ENCODE results near the gene AKAP7.

DNA sequence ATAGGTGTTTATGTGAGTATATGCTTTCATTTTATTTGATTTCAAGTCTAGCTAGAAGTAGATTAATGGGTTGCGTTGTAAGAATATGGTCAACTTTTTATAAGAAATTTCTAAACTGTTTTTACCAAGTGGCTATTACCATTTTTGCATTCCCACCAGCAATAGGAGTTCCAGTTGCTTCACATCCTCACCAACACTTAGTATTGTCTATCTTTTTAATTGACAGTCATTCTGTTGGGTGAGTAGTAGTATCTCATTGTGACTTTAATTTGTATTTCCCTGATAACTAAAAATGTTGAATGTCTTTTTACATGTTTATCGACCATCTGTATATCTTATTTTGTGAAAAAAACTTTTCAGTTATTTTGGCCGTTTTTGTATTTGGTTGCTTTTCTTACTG is 135.3 kb downstream of the AKAP7 start:
- TF ChIP-seq, protein P1, sequence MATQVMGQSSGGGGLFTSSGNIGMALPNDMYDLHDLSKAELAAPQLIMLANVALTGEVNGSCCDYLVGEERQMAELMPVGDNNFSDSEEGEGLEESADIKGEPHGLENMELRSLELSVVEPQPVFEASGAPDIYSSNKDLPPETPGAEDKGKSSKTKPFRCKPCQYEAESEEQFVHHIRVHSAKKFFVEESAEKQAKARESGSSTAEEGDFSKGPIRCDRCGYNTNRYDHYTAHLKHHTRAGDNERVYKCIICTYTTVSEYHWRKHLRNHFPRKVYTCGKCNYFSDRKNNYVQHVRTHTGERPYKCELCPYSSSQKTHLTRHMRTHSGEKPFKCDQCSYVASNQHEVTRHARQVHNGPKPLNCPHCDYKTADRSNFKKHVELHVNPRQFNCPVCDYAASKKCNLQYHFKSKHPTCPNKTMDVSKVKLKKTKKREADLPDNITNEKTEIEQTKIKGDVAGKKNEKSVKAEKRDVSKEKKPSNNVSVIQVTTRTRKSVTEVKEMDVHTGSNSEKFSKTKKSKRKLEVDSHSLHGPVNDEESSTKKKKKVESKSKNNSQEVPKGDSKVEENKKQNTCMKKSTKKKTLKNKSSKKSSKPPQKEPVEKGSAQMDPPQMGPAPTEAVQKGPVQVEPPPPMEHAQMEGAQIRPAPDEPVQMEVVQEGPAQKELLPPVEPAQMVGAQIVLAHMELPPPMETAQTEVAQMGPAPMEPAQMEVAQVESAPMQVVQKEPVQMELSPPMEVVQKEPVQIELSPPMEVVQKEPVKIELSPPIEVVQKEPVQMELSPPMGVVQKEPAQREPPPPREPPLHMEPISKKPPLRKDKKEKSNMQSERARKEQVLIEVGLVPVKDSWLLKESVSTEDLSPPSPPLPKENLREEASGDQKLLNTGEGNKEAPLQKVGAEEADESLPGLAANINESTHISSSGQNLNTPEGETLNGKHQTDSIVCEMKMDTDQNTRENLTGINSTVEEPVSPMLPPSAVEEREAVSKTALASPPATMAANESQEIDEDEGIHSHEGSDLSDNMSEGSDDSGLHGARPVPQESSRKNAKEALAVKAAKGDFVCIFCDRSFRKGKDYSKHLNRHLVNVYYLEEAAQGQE (tag by site-specific recombination; IDR thresholded peaks at IDR 0.05), result no peak
- TF ChIP-seq, protein P2, sequence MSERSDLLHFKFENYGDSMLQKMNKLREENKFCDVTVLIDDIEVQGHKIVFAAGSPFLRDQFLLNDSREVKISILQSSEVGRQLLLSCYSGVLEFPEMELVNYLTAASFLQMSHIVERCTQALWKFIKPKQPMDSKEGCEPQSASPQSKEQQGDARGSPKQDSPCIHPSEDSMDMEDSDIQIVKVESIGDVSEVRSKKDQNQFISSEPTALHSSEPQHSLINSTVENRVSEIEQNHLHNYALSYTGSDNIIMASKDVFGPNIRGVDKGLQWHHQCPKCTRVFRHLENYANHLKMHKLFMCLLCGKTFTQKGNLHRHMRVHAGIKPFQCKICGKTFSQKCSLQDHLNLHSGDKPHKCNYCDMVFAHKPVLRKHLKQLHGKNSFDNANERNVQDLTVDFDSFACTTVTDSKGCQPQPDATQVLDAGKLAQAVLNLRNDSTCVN (tag by site-specific recombination; optimal IDR thresholded peaks at IDR 0.05), result no peak
- TF ChIP-seq ZNF416 (tag by site-specific recombination; IDR thresholded peaks at IDR 0.05), result no peak
- TF ChIP-seq, protein P3, sequence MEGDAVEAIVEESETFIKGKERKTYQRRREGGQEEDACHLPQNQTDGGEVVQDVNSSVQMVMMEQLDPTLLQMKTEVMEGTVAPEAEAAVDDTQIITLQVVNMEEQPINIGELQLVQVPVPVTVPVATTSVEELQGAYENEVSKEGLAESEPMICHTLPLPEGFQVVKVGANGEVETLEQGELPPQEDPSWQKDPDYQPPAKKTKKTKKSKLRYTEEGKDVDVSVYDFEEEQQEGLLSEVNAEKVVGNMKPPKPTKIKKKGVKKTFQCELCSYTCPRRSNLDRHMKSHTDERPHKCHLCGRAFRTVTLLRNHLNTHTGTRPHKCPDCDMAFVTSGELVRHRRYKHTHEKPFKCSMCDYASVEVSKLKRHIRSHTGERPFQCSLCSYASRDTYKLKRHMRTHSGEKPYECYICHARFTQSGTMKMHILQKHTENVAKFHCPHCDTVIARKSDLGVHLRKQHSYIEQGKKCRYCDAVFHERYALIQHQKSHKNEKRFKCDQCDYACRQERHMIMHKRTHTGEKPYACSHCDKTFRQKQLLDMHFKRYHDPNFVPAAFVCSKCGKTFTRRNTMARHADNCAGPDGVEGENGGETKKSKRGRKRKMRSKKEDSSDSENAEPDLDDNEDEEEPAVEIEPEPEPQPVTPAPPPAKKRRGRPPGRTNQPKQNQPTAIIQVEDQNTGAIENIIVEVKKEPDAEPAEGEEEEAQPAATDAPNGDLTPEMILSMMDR (tag by site-specific recombination; IDR thresholded peaks at IDR 0.05), result no peak
- TF ChIP-seq, protein P4, sequence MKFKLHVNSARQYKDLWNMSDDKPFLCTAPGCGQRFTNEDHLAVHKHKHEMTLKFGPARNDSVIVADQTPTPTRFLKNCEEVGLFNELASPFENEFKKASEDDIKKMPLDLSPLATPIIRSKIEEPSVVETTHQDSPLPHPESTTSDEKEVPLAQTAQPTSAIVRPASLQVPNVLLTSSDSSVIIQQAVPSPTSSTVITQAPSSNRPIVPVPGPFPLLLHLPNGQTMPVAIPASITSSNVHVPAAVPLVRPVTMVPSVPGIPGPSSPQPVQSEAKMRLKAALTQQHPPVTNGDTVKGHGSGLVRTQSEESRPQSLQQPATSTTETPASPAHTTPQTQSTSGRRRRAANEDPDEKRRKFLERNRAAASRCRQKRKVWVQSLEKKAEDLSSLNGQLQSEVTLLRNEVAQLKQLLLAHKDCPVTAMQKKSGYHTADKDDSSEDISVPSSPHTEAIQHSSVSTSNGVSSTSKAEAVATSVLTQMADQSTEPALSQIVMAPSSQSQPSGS (tag by site-specific recombination; IDR thresholded peaks at IDR 0.05; ENCODE audit: low read depth), result no peak
- TF ChIP-seq, protein P5, sequence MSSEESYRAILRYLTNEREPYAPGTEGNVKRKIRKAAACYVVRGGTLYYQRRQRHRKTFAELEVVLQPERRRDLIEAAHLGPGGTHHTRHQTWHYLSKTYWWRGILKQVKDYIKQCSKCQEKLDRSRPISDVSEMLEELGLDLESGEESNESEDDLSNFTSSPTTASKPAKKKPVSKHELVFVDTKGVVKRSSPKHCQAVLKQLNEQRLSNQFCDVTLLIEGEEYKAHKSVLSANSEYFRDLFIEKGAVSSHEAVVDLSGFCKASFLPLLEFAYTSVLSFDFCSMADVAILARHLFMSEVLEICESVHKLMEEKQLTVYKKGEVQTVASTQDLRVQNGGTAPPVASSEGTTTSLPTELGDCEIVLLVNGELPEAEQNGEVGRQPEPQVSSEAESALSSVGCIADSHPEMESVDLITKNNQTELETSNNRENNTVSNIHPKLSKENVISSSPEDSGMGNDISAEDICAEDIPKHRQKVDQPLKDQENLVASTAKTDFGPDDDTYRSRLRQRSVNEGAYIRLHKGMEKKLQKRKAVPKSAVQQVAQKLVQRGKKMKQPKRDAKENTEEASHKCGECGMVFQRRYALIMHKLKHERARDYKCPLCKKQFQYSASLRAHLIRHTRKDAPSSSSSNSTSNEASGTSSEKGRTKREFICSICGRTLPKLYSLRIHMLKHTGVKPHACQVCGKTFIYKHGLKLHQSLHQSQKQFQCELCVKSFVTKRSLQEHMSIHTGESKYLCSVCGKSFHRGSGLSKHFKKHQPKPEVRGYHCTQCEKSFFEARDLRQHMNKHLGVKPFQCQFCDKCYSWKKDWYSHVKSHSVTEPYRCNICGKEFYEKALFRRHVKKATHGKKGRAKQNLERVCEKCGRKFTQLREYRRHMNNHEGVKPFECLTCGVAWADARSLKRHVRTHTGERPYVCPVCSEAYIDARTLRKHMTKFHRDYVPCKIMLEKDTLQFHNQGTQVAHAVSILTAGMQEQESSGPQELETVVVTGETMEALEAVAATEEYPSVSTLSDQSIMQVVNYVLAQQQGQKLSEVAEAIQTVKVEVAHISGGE (tag by site-specific recombination; conservative IDR thresholded peaks at IDR 0.05; ENCODE audit: low read depth), result no peak
- TF ChIP-seq ZNF239 (tag by site-specific recombination; IDR thresholded peaks at IDR 0.05), result no peak
- TF ChIP-seq ZBTB7A (tag by site-specific recombination; IDR thresholded peaks at IDR 0.05; ENCODE audit: low read depth), result no peak
